Activated naive CD4-positive, alpha-beta T cell treated with anti-CD3 and anti-CD28 coated beads, Interleukin-2, amount 50 U/mL, for 72 hours (primary cell): ENCODE results near the gene ZIC5. TPM values are rescaled to one million over a fixed set of nuclear protein-coding genes. Genes with fewer than 3 reads are reported as not detected.
A peak's percentile ranks its signal among the peaks of the same experiment; 100 is the strongest.

Experiments used
- ATAC-seq, 2 donors: fragments of 150-1000 bp; cut with Tn5 transposase; 2 replicates each; pipeline ENCODE4 v1.10.0; 2021; ENCODE audit warnings: mild to moderate bottlenecking in 2 of 2, moderate library complexity in 2 of 2
- DNase-seq, 2 donors: peaks; one replicate each; pipeline ENCODE4 v3.0.0; 2021 to 2022; ENCODE audit warnings: low spot score in 2 of 2
- H3K27ac Mint-ChIP-seq, 2 donors: one replicate each; pipeline ENCODE4 v1.8.0; 2022; ENCODE audit warnings: mild to moderate bottlenecking in 2 of 2, mixed read lengths in 2 of 2
- H3K36me3 Mint-ChIP-seq, 2 donors: one replicate each; pipeline ENCODE4 v1.8.0; 2022; ENCODE audit warnings: mixed read lengths in 2 of 2
- H3K9me3 Mint-ChIP-seq, 2 donors: one replicate each; pipeline ENCODE4 v1.8.0; 2022; ENCODE audit warnings: mixed read lengths in 2 of 2
- total RNA-seq, 2 donors: library from RNA; stranded (reverse); gene quantifications; one replicate each; pipeline ENCODE4 v1.2.3, GENCODE V29; 2022

Gene ZIC5
- total RNA-seq, 2 donors from 2014 or later: not detected

GRCh38 chr13:99990126-99990977 lies 18.8 kb upstream of the ZIC5 start:
- peaks cover 5 to 6% of the 10 kb centered on the region in 2 donors for H3K9me3 Mint-ChIP-seq
- no peak for ATAC-seq
- no peak for DNase-seq
- H3K27ac Mint-ChIP-seq: no peak overlapping the region
- peaks cover 17 to 19% of the 10 kb centered on the region in 2 donors for H3K36me3 Mint-ChIP-seq

GRCh38 chr13:99989276-99990125 lies 17.9 kb upstream of the ZIC5 start:
- H3K9me3 Mint-ChIP-seq: peaks cover 0 to 5% of the 10 kb centered on the region in 2 donors
- DNase-seq (no peak), ATAC-seq (peak in 1 of 2 donors; percentile 36)
- peaks cover 13 to 14% of the 10 kb centered on the region in 2 donors for H3K36me3 Mint-ChIP-seq
- no peak overlapping the region for H3K27ac Mint-ChIP-seq

- DNase-seq (no peak), ATAC-seq (no peak)
- Mint-ChIP-seq H3K27ac (no peak overlapping the region), H3K9me3 (peaks cover 0 to 5% of the 10 kb centered on the region in 2 donors), H3K36me3 (peaks cover 13 to 22% of the 10 kb centered on the region in 2 donors)
Observed at GRCh38 chr13:99988529-99989275, 17.1 kb upstream of the ZIC5 start.

GRCh38 chr13:99987154-99988019 lies 15.8 kb upstream of the ZIC5 start:
- peaks cover 13 to 23% of the 10 kb centered on the region in 2 donors for H3K36me3 Mint-ChIP-seq
- no peaks in the 10 kb centered on the region for H3K9me3 Mint-ChIP-seq
- no peak overlapping the region for H3K27ac Mint-ChIP-seq
- no peak for DNase-seq
- no peak for ATAC-seq

DNA sequence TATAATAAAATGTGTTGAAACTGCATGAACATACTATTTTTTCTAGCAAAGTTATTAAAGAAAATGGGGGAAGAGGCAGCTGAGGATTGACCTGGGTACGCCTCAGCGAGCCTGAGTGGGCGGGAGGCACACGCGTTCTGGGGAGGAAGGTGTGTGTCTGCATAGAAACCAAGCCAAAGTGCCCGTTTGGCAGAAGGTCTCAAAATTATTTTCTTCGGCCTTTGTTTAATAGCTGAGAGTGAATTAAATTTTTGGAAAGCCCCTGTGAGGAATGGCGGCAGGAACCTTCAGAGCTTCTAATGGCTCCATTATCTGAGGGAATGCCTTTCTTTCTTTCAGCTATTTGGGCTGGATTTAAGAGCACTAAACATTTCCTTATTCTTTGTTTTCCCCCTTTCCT lies 15.2 kb upstream of the ZIC5 start:
- DNase-seq (no peak), ATAC-seq (no peak)
- Mint-ChIP-seq H3K9me3 (no peaks in the 10 kb centered on the region), H3K27ac (no peak overlapping the region), H3K36me3 (peaks cover 13 to 23% of the 10 kb centered on the region in 2 donors)

DNA sequence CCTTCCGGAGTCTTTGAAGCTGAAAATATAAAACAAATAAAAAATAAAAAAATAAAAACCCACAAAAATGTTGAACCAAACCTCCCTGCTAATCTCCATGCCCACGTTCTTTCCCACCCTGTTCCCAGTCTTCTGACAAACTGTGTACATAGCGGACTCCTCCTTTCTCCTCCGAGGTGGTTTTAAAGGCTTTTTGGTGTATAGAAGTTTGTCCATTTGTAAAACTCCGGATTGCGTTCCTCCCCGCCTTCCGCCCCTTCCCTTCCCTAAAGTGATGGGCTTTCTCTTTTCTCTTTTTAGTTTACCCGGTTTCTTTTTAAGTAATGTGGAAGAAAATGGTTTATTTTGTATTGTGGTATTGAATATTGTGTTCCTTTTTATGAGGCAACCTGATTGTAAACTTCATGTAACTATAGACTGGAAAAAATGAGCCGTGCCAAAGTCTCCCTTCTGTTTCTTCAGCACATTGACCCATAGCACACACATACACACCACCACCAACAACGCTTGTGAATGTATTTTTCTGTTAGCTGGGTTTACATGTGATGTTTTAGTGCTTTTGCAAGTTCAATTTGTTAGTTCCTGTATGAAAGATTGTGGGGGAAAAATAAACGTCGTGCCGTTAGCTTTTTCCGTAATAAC lies 14.4 kb upstream of the ZIC5 start:
- no peak for ATAC-seq
- Mint-ChIP-seq H3K27ac (peak overlapping the region in 1 of 2 donors; percentile 97), H3K9me3 (no peaks in the 10 kb centered on the region), H3K36me3 (peaks cover 13 to 23% of the 10 kb centered on the region in 2 donors)
- DNase-seq: no peak

DNA sequence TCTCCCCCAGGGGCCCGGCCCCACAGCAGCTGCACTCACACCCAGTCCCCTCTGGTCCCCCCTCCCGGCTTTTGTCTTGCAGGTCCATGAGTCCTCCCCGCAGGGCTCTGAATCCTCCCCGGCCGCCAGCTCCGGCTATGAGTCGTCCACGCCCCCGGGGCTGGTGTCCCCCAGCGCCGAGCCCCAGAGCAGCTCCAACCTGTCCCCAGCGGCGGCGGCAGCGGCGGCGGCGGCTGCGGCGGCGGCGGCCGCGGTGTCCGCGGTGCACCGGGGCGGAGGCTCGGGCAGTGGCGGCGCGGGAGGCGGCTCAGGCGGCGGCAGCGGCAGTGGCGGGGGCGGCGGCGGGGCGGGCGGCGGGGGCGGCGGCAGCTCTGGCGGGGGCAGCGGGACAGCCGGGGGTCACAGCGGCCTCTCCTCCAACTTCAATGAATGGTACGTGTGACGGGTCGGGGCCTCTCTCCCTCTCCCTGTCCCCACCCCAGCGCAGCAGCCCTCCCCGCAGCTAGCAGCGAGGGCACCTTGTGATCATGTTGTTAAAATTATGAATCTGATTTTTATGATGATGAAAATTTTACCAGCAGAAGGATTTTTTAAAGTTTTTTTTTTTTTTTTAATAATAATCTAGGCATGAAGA lies 13.8 kb upstream of the ZIC5 start:
- no peak for DNase-seq
- no peak for ATAC-seq
- H3K27ac Mint-ChIP-seq: peak overlapping the region in 1 of 2 donors; percentile 97
- H3K36me3 Mint-ChIP-seq: peaks cover 12 to 23% of the 10 kb centered on the region in 2 donors
- no peaks in the 10 kb centered on the region for H3K9me3 Mint-ChIP-seq

GRCh38 chr13:99984461-99985240 lies 13.1 kb upstream of the ZIC5 start:
- DNase-seq (peak in 1 of 2 donors; percentile 30), ATAC-seq (no peak)
- Mint-ChIP-seq H3K36me3 (peaks cover 6 to 23% of the 10 kb centered on the region in 2 donors), H3K9me3 (no peaks in the 10 kb centered on the region), H3K27ac (peak overlapping the region in 1 of 2 donors; percentile 97)

DNA sequence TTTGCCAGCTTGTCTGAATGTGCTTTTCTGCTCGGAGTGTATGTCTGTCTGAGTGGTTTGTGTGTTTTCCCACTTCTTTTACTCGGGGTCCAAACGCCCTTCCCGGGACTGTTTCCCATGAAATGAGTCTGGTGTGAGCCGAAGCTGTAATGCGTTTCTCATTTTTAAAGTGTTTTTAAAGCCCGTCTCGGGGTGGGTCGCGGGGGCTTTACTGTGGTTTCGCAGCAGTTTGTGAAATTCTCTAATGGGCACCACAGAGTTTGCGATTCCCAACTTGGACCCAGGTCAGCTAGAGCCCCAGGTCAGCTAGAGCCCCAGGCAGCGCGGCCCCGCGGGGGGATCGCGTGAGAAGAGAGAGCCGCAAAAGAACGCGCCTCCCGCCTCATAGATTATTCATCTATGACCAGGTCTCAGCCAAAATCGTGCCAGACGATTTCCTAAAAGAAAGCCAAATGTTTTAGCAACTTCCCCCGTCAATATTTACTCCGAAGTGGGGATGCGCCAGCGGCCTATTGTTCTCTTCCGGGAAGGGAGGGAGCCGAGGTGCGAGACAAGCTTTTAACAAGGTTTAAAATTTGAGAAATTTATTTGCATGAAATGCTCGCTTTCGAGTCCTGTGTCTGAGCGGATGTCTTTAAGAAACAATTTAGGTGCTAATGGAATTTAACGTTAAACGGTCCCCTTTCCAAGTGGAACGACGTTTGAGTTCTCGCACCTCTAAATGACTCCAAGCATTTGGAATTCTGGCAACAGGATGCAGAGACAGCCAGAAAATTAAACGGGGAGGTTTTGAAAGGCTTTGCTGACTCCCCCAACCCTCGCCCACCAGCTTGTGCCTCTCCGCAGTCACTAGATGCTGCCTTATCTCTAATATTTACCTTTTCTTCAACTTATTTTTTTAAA lies 12.2 kb upstream of the ZIC5 start:
- DNase-seq: peak in 1 of 2 donors; percentile 20
- no peak for ATAC-seq
- peak overlapping the region in 1 of 2 donors; percentile 97 for H3K27ac Mint-ChIP-seq

DNA sequence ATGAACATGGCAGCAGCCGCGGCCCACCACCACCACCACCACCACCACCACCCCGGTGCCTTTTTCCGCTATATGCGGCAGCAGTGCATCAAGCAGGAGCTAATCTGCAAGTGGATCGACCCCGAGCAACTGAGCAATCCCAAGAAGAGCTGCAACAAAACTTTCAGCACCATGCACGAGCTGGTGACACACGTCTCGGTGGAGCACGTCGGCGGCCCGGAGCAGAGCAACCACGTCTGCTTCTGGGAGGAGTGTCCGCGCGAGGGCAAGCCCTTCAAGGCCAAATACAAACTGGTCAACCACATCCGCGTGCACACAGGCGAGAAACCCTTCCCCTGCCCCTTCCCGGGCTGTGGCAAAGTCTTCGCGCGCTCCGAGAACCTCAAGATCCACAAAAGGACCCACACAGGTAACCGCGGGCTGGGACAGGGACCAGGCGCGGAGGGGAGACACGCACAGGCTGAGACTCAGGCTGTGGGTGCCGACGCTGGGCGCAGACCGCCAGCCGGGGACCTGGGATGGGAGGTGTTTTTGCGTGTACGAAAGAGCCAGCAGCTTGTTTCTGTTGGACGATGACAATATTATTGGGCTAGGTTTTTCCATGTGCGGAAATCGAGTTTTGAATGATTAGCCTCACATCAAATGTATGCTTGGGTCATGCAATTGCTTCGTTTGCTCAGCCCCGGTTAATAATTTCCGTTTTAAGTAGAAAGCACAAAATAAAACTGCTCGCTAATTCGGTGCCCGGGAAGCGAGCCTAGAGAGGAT lies 11.3 kb upstream of the ZIC5 start:
- H3K27ac Mint-ChIP-seq: peak overlapping the region in 1 of 2 donors; percentile 97
- H3K9me3 Mint-ChIP-seq: no peaks in the 10 kb centered on the region
- ATAC-seq (no peak), DNase-seq (peak in 1 of 2 donors; percentile 34)
- H3K36me3 Mint-ChIP-seq: peaks cover 6 to 31% of the 10 kb centered on the region in 2 donors

More for the DNA sequence above, 12.2 kb upstream of the ZIC5 start:
- H3K9me3 Mint-ChIP-seq: no peaks in the 10 kb centered on the region
- H3K36me3 Mint-ChIP-seq: peaks cover 6 to 25% of the 10 kb centered on the region in 2 donors

DNA sequence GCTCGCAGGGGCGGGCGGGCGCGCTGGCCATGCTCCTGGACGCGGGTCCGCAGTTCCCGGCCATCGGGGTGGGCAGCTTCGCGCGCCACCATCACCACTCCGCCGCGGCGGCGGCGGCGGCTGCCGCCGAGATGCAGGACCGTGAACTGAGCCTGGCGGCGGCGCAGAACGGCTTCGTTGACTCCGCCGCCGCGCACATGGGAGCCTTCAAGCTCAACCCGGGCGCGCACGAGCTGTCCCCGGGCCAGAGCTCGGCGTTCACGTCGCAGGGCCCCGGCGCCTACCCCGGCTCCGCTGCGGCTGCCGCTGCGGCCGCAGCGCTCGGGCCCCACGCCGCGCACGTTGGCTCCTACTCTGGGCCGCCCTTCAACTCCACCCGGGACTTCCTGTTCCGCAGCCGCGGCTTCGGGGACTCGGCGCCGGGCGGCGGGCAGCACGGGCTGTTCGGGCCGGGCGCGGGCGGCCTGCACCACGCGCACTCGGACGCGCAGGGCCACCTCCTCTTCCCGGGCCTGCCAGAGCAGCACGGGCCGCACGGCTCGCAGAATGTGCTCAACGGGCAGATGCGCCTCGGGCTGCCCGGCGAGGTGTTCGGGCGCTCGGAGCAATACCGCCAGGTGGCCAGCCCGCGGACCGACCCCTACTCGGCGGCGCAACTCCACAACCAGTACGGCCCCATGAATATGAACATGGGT lies 10.6 kb upstream of the ZIC5 start:
- ATAC-seq (peak in 1 of 2 donors; percentile 27), DNase-seq (no peak)
- no peaks in the 10 kb centered on the region for H3K9me3 Mint-ChIP-seq
- H3K27ac Mint-ChIP-seq: no peak overlapping the region
- peaks cover 6 to 39% of the 10 kb centered on the region in 2 donors for H3K36me3 Mint-ChIP-seq

DNA sequence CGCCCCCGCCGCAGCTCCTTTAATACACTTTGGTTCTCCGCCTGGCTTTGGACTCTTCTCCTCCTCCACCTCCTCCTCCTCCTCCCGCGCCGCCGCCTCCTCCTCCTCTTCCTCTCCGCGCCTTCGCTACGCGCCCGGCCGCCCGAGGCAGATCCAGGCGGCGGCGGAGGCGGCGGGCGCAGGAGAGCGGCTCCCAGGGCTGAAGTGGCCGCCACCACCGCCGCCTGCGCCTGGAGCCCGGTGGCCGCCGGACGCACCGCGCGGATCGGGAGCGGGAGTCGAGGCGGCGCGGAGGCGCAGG lies 10.1 kb upstream of the ZIC5 start, which contains the start of gene ZIC2:
Gene ZIC2, plus strand, starts transcription at position 50 of the 301 bp plus-strand sequence. CDS start 281 bp downstream, outside the sequence.
- DNase-seq (peak in 1 of 2 donors; percentile 22), ATAC-seq (no peak)
- no peak within 1 kb of the TSS for H3K27ac Mint-ChIP-seq
- H3K36me3 Mint-ChIP-seq: peaks cover 6 to 44% of the 10 kb centered on the region in 2 donors
- peaks cover 0 to 3% of the 10 kb centered on the region in 2 donors for H3K9me3 Mint-ChIP-seq
